ENCODE data around the gene KDM4C. TPM values are rescaled to one million over a fixed set of nuclear protein-coding genes. Genes with fewer than 3 reads are reported as not detected.

The KDM4C gene
- total and polyA plus RNA-seq, 2 of the 8 experiments (the other 6 are each of a cell fraction or from before 2014, with no cell fraction given): 13.0 to 26.1 TPM

GRCh38 chr9:7149258-7149657 is 391.5 kb downstream of the KDM4C start (continued):
- TF ChIP-seq YY1 (IDR thresholded peaks at IDR 0.05; ENCODE audit: low read depth, low read length) (no peak), POLR2A (IDR thresholded peaks at IDR 0.05; ENCODE audit: control extremely low read depth in 1 of 2, low read depth in 2 of 2, low read length in 2 of 2) (no peak), KDM4A (IDR thresholded peaks at IDR 0.05; ENCODE audit: low read depth, low read length, severe bottlenecking) (no peak)

Measured in H1 (cell line).